Activated CD8-positive, alpha-beta memory T cell treated with anti-CD3 and anti-CD28 coated beads, Interleukin-2, amount 10 ng/mL, durations not matched to agents 7 days and 5 days (primary cell): Measurements from ENCODE around the gene RAB20. TPM values are rescaled to one million over a fixed set of nuclear protein-coding genes. Genes with fewer than 3 reads are reported as not detected.

Experiments
- ATAC-seq: fragments of 150-1000 bp; cut with Tn5 transposase; one replicate; pipeline ENCODE4 v1.10.0; 2021; ENCODE audit warnings: moderate library complexity
- CTCF ChIA-PET: fragments of 350-600 bp; sonication (Branson Sonifier 250); formaldehyde crosslinking; loops from one replicate; lab custom pipeline; 2021; ENCODE audit warnings: antibody characterized with exemption; lab: Charles Lee
- DNase-seq: peaks from one replicate; pipeline ENCODE4 v3.0.0-alpha.2; 2020
- H3K27ac Mint-ChIP-seq: one replicate; pipeline ENCODE4 v1.8.0; 2021; ENCODE audit warnings: mild to moderate bottlenecking, mixed read lengths
- H3K27me3 Mint-ChIP-seq: one replicate; pipeline ENCODE4 v1.8.0; 2021; ENCODE audit warnings: mixed read lengths
- H3K36me3 Mint-ChIP-seq: one replicate; pipeline ENCODE4 v1.8.0; 2021; ENCODE audit warnings: mild to moderate bottlenecking, mixed read lengths
- H3K4me1 Mint-ChIP-seq: one replicate; pipeline ENCODE4 v1.8.0; 2021; ENCODE audit warnings: mixed read lengths
- H3K4me3 Mint-ChIP-seq: one replicate; pipeline ENCODE4 v1.8.0; 2021; ENCODE audit warnings: mild to moderate bottlenecking, moderate library complexity, mixed read lengths
- H3K9me3 Mint-ChIP-seq: one replicate; pipeline ENCODE4 v1.8.0; 2022; ENCODE audit warnings: low read depth, mixed read lengths
- total RNA-seq, 2 experiments: library from RNA; stranded (reverse); gene quantifications; one replicate each; pipeline ENCODE4 v1.2.3, GENCODE V29; 2021

The RAB20 gene
- total RNA-seq, 2 experiments from 2014 or later: 1.1 to 3.8 TPM

DNA sequence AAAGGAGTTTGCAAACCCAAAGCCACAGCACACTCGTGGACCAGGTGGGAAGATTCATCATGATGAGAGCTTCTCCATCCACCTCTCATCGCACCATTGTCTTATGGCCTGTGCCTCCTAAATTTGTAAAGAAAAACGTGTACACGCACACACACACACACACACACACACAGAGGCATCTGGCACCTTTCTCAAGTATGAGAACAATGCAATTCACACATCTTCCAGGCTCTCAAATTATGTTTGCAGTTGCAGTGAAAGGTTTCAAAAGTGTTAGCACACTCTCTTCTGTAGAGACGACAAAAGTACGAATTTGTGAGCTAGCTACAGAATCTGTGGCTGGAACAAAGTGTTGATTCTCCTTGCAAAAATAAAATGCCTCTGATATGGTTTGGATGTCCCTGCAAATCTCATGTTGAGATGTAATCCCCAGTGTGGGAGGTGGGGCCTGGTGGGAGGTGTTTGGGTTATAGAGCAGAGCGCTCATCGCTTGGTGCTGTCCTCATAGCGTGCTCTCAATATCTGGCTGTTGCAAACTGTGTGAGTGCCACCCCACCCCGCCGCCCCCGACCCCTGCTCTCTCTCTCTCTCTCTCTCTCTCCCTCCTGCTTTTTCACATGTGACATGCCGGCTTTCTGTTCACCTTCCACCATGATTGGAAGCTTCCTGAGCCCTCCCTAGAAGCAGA, 21.8 kb upstream of the RAB20 start:
- peaks cover 36% of the 10 kb centered on the region for H3K27me3 Mint-ChIP-seq
- H3K27ac Mint-ChIP-seq: no peak overlapping the region
- DNase-seq: no peak
- H3K4me1 Mint-ChIP-seq: peaks cover 4% of the 10 kb centered on the region
- no peaks in the 10 kb centered on the region for H3K36me3 Mint-ChIP-seq
- CTCF ChIA-PET: no interaction called here
- ATAC-seq: no peak
- no peak overlapping the region for H3K4me3 Mint-ChIP-seq
- no peaks in the 10 kb centered on the region for H3K9me3 Mint-ChIP-seq

DNA sequence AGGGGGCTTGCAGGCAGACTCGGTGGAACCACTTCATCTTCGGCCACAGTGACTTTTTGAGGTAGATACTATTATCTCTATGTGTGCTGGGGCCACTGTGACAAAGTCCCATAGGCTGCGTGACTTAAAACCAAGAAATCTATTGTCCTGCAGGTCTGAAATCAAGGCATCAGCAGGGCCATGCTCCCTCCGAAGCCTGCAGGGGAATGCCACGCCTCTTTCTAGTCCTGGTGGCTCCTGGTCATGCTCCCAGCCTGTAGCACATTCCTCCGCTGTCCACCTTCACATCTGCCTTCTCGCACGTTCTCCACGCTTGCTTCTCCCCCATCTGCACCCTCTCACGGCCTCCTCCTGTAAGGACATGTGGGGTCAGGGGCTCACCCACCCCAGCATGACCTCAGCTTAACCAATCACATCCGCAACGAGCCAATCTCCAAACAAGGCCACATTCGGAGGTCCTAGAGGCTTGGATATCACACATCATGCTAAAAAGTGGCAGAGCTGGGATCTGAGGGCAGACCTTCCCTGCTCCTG, 21.0 kb upstream of the RAB20 start:
- no peaks in the 10 kb centered on the region for H3K36me3 Mint-ChIP-seq
- ATAC-seq (no peak), DNase-seq (no peak)
- CTCF ChIA-PET: no interaction called here
- H3K9me3 Mint-ChIP-seq: no peaks in the 10 kb centered on the region
- H3K27me3 Mint-ChIP-seq: peaks cover 38% of the 10 kb centered on the region
- H3K4me3 Mint-ChIP-seq: no peak overlapping the region
- no peak overlapping the region for H3K27ac Mint-ChIP-seq
- H3K4me1 Mint-ChIP-seq: peaks cover 4% of the 10 kb centered on the region

DNA sequence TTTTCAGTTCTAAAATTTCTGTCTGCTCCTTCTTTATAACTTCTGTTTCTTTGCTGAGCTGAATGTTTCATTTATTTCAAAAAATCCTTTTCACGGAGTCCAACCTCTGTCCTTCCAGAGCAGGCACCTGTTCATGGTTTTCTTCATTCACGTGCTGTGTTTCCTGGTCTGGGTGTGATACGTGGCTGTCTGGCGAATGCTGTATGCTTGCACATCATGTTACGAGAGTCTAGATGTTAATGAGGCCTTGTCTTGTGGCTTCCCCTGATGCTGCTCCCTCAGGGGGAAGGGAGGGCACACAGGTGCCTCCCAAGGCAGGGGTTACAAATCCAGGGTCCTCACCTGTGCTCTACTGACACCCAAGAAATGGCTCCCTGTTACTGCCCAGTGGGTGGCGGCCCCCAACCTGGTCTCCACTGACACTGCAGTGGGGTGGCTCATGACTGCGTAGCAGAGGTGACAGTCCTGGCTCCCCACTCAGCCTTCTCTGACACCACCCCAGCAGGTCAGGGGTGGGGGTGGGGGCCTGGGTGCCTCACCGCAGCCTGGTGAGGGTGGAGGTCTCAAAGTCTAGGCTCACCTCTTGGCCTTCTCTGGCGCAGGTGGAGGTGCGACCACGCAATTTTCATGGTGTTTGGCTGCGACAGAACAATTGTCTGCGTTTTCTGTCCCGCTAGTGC, 20.1 kb upstream of the RAB20 start:
- Mint-ChIP-seq H3K4me1 (peaks cover 7% of the 10 kb centered on the region), H3K27me3 (peaks cover 46% of the 10 kb centered on the region), H3K27ac (no peak overlapping the region), H3K4me3 (no peak overlapping the region), H3K36me3 (no peaks in the 10 kb centered on the region), H3K9me3 (no peaks in the 10 kb centered on the region)
- DNase-seq (no peak), ATAC-seq (no peak)
- CTCF ChIA-PET: no interaction called here

DNA sequence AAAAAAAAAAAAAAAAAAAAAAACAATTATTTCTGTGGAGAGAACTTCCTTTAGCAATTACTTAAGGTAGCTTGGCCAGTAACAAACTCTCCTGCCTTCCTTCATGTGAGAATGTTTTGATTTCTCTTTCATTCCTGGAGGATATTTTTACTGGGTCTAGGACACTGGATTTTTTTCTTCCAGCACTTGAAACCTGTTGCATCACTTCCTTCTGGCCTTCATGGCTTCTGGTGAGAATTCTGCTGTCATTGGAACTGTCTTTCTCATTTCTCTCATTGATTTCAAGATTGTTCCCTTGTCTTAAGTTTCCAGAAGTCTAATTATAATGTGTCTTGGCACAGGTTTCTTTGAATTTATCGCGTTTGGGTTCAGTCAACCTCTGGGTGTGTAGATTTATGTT, 19.3 kb upstream of the RAB20 start:
- no peaks in the 10 kb centered on the region for H3K9me3 Mint-ChIP-seq
- no peak overlapping the region for H3K4me3 Mint-ChIP-seq
- DNase-seq (no peak), ATAC-seq (no peak)
- no peaks in the 10 kb centered on the region for H3K36me3 Mint-ChIP-seq
- no peak overlapping the region for H3K27ac Mint-ChIP-seq
- peaks cover 12% of the 10 kb centered on the region for H3K4me1 Mint-ChIP-seq
- peaks cover 51% of the 10 kb centered on the region for H3K27me3 Mint-ChIP-seq
- CTCF ChIA-PET: no interaction called here

DNA sequence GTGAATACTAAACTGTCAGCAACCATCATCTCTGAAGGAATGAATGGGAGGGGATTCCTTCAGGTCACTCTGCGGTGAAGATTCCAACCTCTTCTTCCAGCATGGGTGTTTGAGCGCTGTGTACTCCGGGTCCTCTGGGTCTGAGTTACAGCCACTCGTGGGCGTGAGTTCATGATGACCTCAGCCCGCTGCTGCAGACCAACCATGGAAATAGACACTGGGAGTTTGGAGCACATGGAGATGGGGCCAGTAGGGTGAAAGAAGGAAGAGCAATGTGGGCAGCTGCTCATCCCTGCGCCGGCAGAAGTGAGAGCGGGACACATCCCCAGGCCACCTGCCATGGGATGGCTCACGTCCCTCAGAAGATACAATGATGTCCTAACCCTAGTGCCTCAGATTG, 16.8 kb upstream of the RAB20 start:
- no peaks in the 10 kb centered on the region for H3K9me3 Mint-ChIP-seq
- CTCF ChIA-PET: no interaction called here
- no peak overlapping the region for H3K27ac Mint-ChIP-seq
- H3K36me3 Mint-ChIP-seq: no peaks in the 10 kb centered on the region
- peaks cover 27% of the 10 kb centered on the region for H3K4me1 Mint-ChIP-seq
- no peak for DNase-seq
- ATAC-seq: no peak
- H3K4me3 Mint-ChIP-seq: no peak overlapping the region
- peaks cover 68% of the 10 kb centered on the region for H3K27me3 Mint-ChIP-seq

DNA sequence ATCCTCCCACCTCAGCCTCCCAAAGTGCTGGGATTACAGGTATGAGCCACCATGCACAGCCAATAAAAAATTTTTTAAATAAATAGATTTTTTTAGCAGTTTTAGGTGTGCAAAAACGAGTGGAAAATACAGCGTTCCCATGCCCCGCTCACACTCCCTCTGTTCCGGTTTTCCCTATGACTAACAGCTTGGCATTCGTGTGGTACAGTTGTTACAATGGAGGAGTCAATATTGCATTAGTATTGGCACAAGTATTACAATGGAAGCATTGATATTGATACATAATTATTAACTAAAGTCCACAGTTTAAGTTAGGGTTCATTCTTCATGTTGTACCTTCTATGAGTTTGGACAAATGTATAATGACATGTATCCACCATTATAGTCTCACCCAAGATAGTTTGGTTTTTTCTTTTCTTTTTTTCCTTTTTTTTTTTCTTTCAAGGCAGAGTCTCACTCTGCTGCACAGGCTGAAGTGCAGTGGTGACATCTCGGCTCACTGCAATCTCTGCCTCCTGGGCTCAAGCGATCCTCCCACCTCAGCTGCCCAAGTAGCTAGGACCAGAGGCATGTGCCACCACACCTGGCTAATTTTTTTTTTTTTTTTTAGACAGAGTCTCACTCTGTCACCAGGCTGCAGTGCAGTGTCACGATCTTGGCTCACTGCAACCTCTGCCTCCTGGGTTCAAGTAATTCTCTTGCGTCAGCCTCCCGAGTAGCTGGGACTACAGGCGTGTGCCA, 15.4 kb upstream of the RAB20 start:
- peaks cover 80% of the 10 kb centered on the region for H3K27me3 Mint-ChIP-seq
- H3K4me3 Mint-ChIP-seq: no peak overlapping the region
- CTCF ChIA-PET: interaction anchor here (0.7 to 0.8 kb wide), 2 partner anchors 16 to 49 kb away, joined by 3 read pairs; no protein-coding TSS in a partner anchor

DNA sequence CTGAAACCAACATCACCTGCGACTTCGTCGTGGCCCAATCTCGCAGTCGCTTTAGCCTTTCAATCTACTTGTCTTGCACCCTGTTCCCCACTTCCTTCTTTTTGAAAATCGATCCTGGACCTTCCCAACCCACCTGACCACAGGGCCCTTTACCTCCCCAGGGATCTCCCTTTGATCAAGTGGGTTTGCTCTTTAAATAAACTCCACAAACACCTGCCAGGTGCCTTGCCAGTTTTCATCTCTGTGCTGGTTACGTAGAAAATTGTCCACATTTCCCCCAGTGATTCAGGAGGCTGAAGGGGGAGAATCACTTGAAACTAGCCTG, 14.5 kb upstream of the RAB20 start:
- Mint-ChIP-seq H3K4me3 (peak overlapping the region; percentile 40), H3K27ac (no peak overlapping the region), H3K27me3 (peaks cover 82% of the 10 kb centered on the region), H3K36me3 (no peaks in the 10 kb centered on the region), H3K9me3 (no peaks in the 10 kb centered on the region), H3K4me1 (peaks cover 27% of the 10 kb centered on the region)
- CTCF ChIA-PET: interaction anchor here (0.8 kb wide), 1 partner anchor 17 kb away, joined by 3 read pairs; no protein-coding TSS in a partner anchor
- DNase-seq (no peak), ATAC-seq (no peak)

More for the DNA sequence above, 15.4 kb upstream of the RAB20 start:
- Mint-ChIP-seq H3K27ac (no peak overlapping the region), H3K4me1 (peaks cover 27% of the 10 kb centered on the region), H3K36me3 (no peaks in the 10 kb centered on the region), H3K9me3 (no peaks in the 10 kb centered on the region)
- ATAC-seq: no peak
- no peak for DNase-seq

DNA sequence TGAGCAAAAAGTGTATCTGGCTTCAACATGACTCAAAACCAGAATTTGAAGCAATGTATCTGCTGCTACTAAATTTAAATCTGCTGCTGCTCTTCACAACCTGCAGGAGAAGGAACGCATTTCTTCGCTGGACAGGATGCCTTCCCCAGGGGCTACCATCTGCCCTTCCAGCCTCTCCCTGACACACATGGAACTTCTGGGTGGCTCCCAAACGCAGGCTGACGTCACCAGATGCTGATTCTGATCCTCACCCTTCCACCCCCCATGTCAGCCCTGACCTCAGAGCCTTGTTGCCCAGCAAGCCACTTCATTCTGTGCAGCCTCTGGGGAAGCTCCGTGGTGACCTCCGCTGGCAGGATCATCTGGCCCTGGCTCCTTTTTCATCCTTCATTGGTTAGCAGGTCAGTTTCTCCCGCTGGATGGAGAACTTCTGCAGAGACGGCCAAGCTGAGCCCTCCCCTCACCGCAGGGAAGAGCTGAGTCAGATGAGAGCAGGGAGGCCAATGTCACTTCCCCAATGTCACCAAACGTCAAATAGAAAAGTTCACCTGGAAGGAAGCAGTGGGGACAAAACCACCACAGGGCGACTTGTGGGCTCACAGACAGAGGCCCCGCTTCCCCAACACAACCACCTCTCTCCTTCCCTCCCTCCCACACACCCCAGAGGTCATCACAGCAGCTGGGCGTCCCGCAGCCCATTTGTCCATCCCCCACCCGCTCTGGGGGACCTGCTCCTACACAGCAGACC, 14.0 kb upstream of the RAB20 start:
- DNase-seq (peak; percentile 71), ATAC-seq (peak; percentile 88)
- peak overlapping the region; percentile 40 for H3K4me3 Mint-ChIP-seq
- peaks cover 24% of the 10 kb centered on the region for H3K4me1 Mint-ChIP-seq
- H3K9me3 Mint-ChIP-seq: no peaks in the 10 kb centered on the region
- no peaks in the 10 kb centered on the region for H3K36me3 Mint-ChIP-seq
- peak overlapping the region; percentile 39 for H3K27ac Mint-ChIP-seq
- peaks cover 81% of the 10 kb centered on the region for H3K27me3 Mint-ChIP-seq
- CTCF ChIA-PET: interaction anchor here (0.7 to 0.8 kb wide), 2 partner anchors 18 to 119 kb away, joined by 3 read pairs; no protein-coding TSS in a partner anchor

DNA sequence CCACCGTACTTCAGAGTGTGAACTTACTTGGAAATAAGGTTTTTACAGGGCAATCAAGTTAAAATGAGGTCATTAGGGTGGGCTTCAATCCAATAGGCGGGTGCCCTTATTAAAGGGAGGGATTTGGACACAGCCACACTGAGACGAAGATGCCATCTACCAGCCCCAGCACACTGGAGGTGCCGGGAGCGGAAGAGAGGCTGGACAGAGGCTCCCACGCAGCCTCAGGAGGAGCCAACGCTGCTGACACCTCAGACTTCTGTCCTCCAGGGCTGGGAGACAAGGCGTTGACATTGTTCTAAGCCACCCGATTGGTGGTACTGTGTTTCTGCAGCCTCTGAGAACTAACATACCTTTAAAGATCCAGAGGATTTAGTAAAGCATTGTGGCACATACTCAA, 12.6 kb upstream of the RAB20 start:
- Mint-ChIP-seq H3K27me3 (peaks cover 83% of the 10 kb centered on the region), H3K27ac (no peak overlapping the region), H3K4me3 (no peak overlapping the region), H3K4me1 (peaks cover 24% of the 10 kb centered on the region), H3K9me3 (no peaks in the 10 kb centered on the region), H3K36me3 (no peaks in the 10 kb centered on the region)
- ATAC-seq: no peak
- CTCF ChIA-PET: no interaction called here
- DNase-seq: no peak

DNA sequence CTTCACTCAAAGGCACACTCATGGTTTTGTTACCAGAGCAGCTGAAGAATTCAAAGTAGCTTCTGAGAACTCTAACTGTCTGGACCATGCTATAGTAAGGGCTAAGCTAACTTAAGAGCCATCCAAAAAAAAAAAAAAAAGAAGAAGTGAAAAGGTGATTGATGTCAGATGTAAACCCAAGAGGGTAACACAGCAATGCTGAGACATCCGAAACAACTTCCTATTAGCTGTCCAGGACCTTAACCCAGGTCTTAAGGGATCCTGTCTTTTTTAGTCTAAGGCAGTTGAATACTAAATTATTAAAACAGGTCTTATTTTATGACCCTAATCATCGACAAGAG, 11.2 kb upstream of the RAB20 start:
- Mint-ChIP-seq H3K4me1 (peaks cover 24% of the 10 kb centered on the region), H3K36me3 (no peaks in the 10 kb centered on the region), H3K27ac (no peak overlapping the region), H3K4me3 (no peak overlapping the region), H3K27me3 (peaks cover 83% of the 10 kb centered on the region), H3K9me3 (no peaks in the 10 kb centered on the region)
- CTCF ChIA-PET: no interaction called here
- no peak for ATAC-seq
- no peak for DNase-seq

DNA sequence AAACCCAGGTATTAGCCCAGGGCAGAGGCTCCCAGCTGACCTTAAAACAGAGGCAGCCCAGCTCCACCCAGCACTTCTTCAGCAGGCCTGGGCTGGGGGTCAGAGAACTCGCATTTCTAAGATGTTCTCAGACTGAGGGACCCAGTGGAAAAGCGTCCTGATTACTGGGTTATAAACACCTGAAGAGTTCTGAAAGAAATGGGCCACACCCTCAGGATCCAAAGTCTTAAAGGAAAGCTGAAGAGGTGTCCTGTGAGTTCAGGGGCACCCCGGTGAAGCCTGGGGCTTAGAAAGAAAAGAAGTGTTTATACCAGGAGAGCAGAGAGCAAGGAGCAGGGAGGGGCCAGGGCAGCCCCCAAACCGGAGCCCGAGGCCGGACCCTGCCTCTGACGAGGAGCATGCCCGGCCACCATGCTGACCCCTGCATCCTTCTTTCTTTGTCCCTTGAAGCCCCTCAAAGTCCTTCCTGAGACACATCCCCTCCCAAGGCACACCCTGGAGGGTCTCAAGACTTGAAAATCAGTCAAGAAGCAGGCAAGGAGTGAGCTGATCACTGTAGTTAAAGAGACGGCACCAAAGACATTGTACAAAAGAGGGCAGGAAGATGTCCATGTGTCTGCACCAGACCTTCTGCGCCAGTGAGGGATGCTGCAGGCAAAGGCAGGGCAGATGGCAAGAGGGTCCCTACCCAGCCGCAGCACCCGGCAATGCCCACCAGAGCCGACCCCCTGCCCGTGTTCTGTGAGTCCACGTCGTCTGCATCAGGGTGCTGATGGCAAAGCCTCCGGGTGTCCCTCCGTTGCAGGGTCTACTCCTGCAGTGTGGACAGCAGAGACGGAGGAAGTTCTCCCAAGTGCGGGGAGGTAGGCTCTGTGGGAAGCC, 10.6 kb upstream of the RAB20 start:
- Mint-ChIP-seq H3K4me3 (no peak overlapping the region), H3K27ac (no peak overlapping the region), H3K9me3 (no peaks in the 10 kb centered on the region), H3K4me1 (peaks cover 24% of the 10 kb centered on the region), H3K27me3 (peaks cover 83% of the 10 kb centered on the region), H3K36me3 (no peaks in the 10 kb centered on the region)
- ATAC-seq (no peak), DNase-seq (no peak)
- CTCF ChIA-PET: no interaction called here

DNA sequence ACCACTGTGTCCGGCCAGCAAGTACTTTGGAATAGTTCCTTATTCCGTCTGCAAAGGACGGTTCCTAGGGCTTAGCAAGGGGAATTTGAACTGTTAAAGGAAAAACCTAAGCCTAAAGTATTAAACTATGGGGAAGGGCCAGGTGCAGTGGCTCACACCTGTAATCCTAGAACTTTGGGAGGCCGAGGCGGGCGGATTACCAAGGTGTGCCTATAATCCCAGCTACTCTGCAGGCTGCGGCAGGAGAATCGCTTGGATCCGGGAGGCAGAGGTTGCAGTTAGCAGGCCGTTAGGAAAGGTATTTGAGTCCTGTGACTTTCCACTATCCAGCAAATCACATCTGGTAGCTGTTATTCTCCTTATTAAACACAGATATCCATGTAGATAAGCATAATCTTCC, 9.4 kb upstream of the RAB20 start:
- CTCF ChIA-PET: no interaction called here
- peaks cover 78% of the 10 kb centered on the region for H3K27me3 Mint-ChIP-seq
- no peak for DNase-seq

More for the DNA sequence above, 9.4 kb upstream of the RAB20 start:
- H3K9me3 Mint-ChIP-seq: no peaks in the 10 kb centered on the region
- no peak for ATAC-seq
- no peaks in the 10 kb centered on the region for H3K36me3 Mint-ChIP-seq
- peaks cover 16% of the 10 kb centered on the region for H3K4me1 Mint-ChIP-seq
- H3K4me3 Mint-ChIP-seq: no peak overlapping the region
- H3K27ac Mint-ChIP-seq: no peak overlapping the region
